MM.1S (cell line): ENCODE data around the gene RCVRN.

Experiments used
- EZH2 ChIP-seq: fragments of 300-600 bp; sonication (generic); optimal IDR thresholded peaks from 2 replicates; pipeline ENCODE3; 2017; ENCODE audit warnings: low read depth, mild to moderate bottlenecking, antibody characterized with exemption, low read length, mixed read lengths
- EZH2phosphoT487 ChIP-seq: fragments of 300-600 bp; sonication (generic); IDR thresholded peaks from 2 replicates; pipeline ENCODE4 v1.6.1; 2018; ENCODE audit warnings: antibody characterized with exemption, low read length
- TF ChIP-seq, protein P1 (sequence below): fragments of 300-600 bp; sonication (generic); IDR thresholded peaks from 2 replicates; pipeline ENCODE4 v1.5.1; 2016; ENCODE audit warnings: antibody characterized with exemption, low read length, mixed read lengths

GRCh38 chr17:9938764-9939163 is 33.7 kb upstream of the RCVRN start:
- TF ChIP-seq EZH2 (no peak), EZH2phosphoT487 (no peak)
- TF ChIP-seq, protein P1, sequence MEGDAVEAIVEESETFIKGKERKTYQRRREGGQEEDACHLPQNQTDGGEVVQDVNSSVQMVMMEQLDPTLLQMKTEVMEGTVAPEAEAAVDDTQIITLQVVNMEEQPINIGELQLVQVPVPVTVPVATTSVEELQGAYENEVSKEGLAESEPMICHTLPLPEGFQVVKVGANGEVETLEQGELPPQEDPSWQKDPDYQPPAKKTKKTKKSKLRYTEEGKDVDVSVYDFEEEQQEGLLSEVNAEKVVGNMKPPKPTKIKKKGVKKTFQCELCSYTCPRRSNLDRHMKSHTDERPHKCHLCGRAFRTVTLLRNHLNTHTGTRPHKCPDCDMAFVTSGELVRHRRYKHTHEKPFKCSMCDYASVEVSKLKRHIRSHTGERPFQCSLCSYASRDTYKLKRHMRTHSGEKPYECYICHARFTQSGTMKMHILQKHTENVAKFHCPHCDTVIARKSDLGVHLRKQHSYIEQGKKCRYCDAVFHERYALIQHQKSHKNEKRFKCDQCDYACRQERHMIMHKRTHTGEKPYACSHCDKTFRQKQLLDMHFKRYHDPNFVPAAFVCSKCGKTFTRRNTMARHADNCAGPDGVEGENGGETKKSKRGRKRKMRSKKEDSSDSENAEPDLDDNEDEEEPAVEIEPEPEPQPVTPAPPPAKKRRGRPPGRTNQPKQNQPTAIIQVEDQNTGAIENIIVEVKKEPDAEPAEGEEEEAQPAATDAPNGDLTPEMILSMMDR = no peak
